Stimulated activated CD8-positive, alpha-beta memory T cell treated with anti-CD3 and anti-CD28 coated beads, Interleukin-7, amount 100 ng/mL, for 24 hours (primary cell): ENCODE data around the gene GPX2.
A peak's percentile ranks its signal among the peaks of the same experiment; 100 is the strongest.

Source experiments
- DNase-seq: peaks from one replicate; pipeline ENCODE4 v3.0.0-alpha.2; 2020; ENCODE audit warnings: low read depth

The GPX2 gene

GRCh38 chr14:64942531-64943111 is at the start of gene GPX2:
GPX2 (minus strand) TSS chr14:64942745; CDS start chr14:64942726, 19 bp downstream.
- DNase-seq, result no peak

GRCh38 chr14:64990939-64991338 is 48.4 kb upstream of the GPX2 start:
- no peak for DNase-seq

DNA sequence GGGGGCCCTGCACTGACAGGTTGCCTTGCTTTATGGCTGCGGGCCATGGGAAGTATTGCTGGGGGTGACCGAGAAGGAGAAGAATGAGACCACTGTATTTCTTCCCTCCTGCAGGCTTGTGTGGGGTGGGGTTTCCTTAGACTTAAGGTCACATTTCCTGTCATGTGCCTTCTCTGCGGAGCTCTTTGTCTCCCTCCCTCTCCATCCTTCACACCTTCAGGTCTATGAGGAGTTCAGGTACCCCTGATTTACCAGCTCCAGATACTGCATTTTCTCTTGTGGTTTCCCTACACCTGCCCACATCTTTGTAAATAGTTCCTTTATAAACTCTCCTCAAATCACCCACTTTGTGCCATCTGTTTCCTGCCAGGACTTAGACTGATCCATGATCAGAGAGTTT is 47.8 kb upstream of the GPX2 start:
- DNase-seq, result no peak

DNA sequence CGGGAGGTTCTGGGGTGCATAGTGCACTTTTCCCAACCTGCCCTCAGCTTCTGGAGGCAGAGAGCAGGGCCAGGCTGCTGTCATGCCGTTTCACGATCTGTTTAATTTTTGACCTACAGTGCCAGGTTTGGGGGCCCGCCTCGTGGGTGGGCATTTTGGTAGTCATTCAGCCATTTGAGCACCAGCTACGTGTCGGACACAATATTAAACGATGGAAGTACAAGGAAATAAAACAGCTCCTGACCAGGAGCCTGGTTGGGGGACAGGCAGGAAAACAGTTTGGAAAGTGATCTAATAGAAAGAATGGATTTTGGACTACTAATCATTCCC is 44.9 kb upstream of the GPX2 start:
- DNase-seq, result no peak

- peak; percentile 78 for DNase-seq
Measured at GRCh38 chr14:64986648-64987437, 44.3 kb upstream of the GPX2 start, which contains the start of gene FNTB. FNTB (plus strand) TSS chr14:64986895; CDS start chr14:64986954, 59 bp downstream.

- no peak for DNase-seq
Measured at GRCh38 chr14:64983439-64984310, 41.1 kb upstream of the GPX2 start.

GRCh38 chr14:64979336-64980074 is 37.0 kb upstream of the GPX2 start:
- no peak for DNase-seq

GRCh38 chr14:64974563-64974962 is 32.0 kb upstream of the GPX2 start:
- DNase-seq, result no peak

DNA sequence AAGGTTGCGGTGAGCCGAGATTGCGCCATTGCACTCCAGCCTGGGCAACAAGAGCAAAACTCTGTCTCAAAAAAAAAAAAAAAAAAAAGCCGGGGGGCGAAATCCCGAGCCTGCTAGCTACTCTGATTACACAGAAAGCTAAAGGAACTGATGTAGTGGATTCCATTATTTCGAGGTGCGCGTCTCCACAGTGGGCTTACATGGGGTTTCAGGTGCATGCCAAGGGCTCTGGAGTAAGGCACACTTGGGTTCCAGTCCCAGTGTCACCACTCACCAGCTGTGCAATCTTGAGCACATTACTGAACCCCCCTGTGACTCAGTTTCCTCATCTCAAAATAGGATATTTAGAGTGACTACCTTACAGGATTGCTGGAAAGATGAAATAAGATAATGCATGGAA is 31.3 kb upstream of the GPX2 start:
- DNase-seq, result no peak

DNA sequence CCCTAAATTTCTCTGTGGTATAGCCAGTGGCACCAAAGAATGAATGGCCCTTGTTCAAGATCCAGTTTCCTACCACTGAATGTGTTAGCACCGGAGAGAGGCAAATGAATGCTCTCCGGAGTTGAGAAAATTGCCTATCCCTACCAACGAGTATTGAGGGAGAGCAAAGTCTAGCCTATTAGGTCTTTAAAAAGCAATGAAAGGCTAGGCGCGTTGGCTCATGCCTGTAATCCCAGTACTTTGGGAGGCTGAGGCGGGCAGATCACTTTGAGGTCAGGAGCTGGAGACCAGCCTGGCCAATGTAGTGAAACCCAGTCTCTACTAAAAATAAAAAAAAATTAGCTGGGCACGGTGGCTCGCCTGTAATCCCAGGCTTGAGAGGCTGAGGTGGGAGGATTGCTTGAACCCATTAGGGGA is 30.5 kb upstream of the GPX2 start:
- DNase-seq, result no peak

DNA sequence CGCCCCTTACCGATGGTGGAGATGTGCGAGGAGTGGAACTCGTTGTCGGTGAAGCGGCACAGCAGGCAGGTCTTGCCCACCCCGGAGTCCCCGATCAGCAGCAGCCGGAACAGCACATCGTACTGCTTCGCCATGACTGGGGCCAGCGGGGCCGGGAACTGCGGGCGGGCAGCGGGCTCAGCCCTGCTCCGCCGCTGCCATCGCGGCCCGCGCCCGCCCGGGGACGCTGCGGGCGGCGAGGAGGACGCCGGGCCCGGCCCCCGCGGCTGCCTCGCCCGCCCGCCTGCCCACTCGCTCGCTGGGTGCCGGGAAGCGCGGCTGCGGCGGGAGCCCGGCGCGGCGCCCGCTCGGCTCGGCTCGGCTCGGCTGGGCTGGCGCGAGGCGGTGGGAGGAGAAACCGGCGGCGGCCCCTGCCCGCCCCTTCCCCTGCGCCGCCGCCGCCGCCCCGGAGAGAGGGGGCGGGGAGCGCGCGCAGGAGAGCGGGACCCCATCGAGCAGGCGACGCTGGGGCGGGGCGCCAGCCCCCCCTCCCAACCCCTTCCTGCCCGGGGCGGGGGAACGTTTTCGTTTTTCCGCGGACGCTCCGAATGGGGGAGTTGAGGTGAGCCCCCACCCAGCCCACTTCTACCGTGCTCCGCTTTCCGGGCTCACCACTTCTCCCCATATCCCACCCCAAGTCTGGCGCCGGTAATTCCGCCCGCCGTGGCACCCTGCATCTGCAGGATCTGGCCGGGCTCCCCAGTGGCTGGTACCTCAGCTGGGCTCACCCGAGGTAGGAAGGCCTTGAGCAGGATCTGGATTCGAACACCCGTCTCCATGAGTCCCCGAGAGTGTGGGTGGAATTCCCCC is 29.6 kb upstream of the GPX2 start, which contains the start of gene RAB15:
Gene RAB15, minus strand, starts transcription at position 394 of the 849 bp plus-strand sequence. Its CDS starts 260 bp downstream, at position 134.
- DNase-seq, result no peak

DNA sequence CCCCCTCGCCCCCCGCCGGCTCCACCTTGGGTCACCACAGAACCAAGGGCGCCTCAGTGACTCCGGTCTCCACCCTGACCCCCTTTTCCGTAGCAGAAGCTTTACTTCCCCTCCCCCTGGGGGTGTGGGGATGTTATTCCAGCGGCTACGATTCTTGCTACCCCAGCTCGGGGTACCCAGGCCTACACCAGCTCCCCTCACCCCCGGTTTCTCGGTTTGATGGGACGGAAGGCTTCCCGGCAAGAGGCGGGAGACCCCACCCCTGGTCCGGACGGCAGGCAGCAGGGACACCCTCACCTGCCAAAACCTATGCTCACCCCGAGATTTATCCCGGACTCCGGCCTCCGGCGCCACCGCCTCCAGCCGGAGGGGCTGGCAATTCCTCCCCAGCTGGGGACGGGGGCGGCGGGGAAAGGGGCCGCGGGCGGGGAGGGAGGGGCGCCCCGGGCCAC is 29.0 kb upstream of the GPX2 start:
- DNase-seq, result no peak

DNA sequence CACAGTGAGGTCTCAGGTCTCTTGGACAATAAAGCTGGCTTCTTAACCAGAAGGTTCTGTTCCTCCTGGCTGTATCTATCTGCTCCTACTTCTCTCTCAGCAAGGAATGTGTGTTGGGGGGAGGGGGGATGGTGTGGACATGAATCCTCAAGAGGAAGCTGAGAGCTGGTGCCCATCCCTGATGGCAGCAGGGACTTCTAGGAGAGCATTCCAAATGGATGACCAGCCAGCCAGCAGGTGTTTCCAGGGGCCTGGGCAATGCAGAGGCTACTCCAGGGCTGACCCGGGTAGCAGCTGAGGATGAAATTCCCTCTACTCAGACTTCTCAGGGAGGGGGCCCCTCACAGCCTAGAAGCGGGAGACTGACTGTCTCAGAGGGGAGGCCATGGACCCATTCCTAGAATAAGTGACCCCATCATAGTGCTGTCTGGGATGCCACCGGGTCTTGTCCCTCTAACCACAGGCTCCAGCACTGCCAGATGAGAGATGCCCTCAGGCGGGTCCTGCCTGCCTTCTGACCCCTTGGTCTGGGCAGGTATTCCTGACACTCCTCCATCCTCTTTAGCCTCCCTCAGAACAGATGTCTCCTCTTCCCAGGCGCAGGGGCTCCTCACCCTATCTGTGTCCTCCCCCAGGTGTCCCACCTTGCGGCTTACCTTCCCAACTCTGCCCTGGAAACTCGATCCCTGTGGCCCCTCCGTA is 28.4 kb upstream of the GPX2 start:
- no peak for DNase-seq

GRCh38 chr14:64970041-64970440 is 27.5 kb upstream of the GPX2 start:
- no peak for DNase-seq

GRCh38 chr14:64968651-64969050 is 26.1 kb upstream of the GPX2 start:
- no peak for DNase-seq

DNA sequence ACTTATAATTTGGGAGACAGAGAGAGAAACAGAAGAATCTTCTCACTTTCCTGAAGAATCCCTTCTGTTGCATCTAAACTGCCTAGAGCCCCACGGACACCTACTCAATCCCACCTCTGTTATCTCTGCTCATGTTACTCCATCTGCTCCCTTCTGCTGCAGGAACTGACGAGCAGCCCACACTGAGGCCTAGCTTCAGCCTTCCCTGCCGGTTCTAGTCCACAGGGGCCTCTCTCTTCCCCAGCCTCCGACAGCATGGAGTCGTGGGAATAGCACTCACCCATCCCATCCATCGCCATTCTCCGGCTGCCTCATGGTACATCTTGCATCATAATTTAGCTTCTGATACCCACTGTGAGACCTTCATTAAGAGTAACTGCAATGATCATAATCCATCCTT is 25.6 kb upstream of the GPX2 start:
- DNase-seq, result no peak

GRCh38 chr14:64966976-64967375 is 24.4 kb upstream of the GPX2 start:
- DNase-seq, result no peak

DNA sequence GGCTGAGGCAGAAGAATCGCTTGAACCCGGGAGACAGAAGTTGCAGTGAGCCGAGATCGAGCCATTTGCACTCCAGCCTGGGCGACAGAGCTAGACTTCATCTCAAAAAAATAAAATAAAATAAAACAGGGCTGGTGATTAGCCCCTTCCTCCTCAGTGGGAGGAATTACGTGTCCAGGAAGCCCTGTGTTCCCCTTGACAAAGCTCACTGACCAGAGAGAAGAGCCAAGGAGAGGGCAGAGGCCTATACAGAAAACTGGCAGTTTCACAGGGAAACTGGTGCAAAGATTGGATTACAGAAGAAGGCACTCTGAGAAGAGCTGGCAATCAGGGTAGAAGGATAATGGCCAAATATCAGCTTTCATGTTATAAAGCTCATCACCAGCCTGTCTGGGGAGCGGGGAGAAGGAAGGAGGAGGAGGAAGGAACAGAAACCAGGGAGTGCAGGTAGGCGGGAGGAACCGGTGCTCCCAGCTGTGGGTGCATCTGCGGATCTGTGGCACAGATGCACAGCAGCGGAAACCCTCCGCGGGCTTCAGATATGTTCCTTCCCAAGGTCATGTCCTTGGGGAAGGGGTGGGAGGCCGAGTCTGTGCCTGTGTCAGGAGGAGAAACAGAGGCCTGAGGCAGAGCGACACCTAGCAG is 22.9 kb upstream of the GPX2 start:
- DNase-seq, result no peak

- DNase-seq, result no peak
Measured at GRCh38 chr14:64963611-64964010, 21.1 kb upstream of the GPX2 start.

DNA sequence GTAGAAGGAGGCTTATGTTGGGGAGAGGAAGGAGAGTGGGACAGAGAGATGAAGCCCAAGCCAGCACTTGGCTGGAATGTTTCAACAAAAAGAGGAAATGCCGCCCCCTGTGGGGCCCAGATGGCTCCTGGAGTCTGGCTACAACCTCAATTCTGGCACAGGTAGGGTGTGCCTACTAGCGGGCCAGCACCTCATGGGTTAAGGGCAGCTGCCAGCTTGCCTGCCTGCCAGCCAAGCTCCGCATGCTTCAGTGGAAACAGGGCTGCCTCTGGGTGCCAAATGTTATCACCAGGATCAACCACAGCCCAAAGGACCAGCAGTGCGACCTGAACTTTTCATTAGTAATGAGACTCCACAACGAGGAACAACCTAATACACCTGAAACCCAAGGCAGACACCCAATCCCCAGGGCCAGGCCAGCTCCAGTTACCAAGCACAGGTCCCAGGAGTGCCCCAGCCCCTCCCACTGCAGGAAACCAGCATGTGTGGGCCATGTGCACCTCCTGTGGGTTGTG is 18.3 kb upstream of the GPX2 start:
- no peak for DNase-seq
